T-helper 1 cell treated with Interleukin-12 subunit alpha and Interleukin-12 subunit beta and Interleukin-4 antibody, amounts not matched to agents 30 ng/mL and 1 ng/mL, for 36 hours (primary cell): Measurements from ENCODE around the gene NFKBIE. TPM values are rescaled to one million over a fixed set of nuclear protein-coding genes. Genes with fewer than 3 reads are reported as not detected.

Experiments
- intact Hi-C: fragments of 100-400 bp; cut with micrococcal nuclease; formaldehyde crosslinking; loops from one replicate; pipeline ENCODE4 v1.15.1; 2024
- total RNA-seq: library from RNA; stranded (reverse); gene quantifications from 2 replicates; pipeline ENCODE4 v1.2.3, GENCODE V29; 2022

Gene NFKBIE, protein sequence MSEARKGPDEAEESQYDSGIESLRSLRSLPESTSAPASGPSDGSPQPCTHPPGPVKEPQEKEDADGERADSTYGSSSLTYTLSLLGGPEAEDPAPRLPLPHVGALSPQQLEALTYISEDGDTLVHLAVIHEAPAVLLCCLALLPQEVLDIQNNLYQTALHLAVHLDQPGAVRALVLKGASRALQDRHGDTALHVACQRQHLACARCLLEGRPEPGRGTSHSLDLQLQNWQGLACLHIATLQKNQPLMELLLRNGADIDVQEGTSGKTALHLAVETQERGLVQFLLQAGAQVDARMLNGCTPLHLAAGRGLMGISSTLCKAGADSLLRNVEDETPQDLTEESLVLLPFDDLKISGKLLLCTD
- 32.6 and 39.2 TPM in 2 replicates for total RNA-seq

- intact Hi-C loops, result loop anchor here (1.0 to 10.0 kb wide), 8 partner anchors 8 to 1750 kb away; partner anchors contain the start of genes AARS2, CDC5L, CLIC5 and HSP90AB1
These were observed at the start of gene NFKBIE for GRCh38 chr6:44265007-44265721. TSS of gene NFKBIE (minus strand) at chr6:44265551. CDS start at chr6:44265346, 205 bp downstream.

- intact Hi-C loops, result loop anchor here (10.0 kb wide), 1 partner anchor 540 kb away; the partner anchor contains the start of gene VEGFA
These were observed 49.3 kb upstream of the NFKBIE start for GRCh38 chr6:44314657-44315056.

- intact Hi-C loops, result loop anchor here (1.0 to 10.0 kb wide), 8 partner anchors 25 to 684 kb away; partner anchors contain the start of genes CDC5L, GTPBP2, NFKBIE and VEGFA
These were observed 47.8 kb upstream of the NFKBIE start, which contains the start of gene AARS2 for GRCh38 chr6:44312901-44313788. TSS of gene AARS2 (minus strand) at chr6:44313347. CDS start at chr6:44313323, 24 bp downstream.

DNA sequence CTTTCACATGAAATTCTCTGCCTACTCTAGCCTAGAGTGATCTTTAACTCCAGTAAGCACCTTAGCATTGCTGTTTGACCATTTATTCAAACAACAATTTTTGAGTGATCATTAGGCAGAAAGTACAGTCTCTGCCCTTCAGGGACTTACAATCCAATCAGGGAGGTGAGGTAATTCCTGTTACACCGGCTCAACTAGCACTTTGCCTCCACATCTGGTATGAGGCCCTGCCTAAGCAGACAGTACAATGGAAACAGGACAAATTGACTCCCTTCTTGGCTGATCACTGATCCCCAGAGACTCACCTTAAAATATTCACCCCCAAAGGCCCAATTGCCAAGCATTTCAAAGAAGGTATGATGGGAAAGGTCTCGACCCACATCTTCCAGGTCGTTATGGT lies 46.4 kb upstream of the NFKBIE start:
- intact Hi-C loops, result loop anchor here (10.0 kb wide), 1 partner anchor 537 kb away; the partner anchor contains the start of gene VEGFA

DNA sequence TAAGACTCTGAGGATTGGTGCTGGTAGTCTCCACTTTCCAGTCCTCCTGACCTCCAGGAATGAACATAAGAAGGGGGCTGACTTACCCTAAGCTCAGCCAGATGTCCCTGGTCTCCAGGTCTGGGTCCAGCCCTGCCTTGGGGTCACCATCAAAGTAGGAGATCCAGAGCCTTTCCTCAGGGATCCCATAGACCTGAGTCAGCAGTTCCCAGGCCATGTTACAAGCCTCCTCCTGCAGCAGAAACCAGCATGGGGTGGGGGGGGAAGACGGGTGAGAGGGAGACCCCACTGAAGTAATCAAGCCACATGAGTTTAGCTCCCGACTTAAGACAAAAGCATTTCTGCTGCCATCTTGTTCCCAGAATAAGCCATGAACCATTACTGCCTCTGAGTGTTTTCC lies 46.0 kb upstream of the NFKBIE start:
- intact Hi-C loops, result loop anchor here (10.0 kb wide), 1 partner anchor 537 kb away; the partner anchor contains the start of gene VEGFA

GRCh38 chr6:44310241-44310640 lies 44.9 kb upstream of the NFKBIE start:
- intact Hi-C loops, result loop anchor here (10.0 kb wide), 1 partner anchor 535 kb away; the partner anchor contains the start of gene VEGFA

GRCh38 chr6:44309631-44310030 lies 44.3 kb upstream of the NFKBIE start:
- intact Hi-C loops, result loop anchor here (10.0 kb wide), 1 partner anchor 535 kb away; the partner anchor contains the start of gene VEGFA

GRCh38 chr6:44309092-44309491 lies 43.7 kb upstream of the NFKBIE start:
- intact Hi-C loops, result no loop called here

DNA sequence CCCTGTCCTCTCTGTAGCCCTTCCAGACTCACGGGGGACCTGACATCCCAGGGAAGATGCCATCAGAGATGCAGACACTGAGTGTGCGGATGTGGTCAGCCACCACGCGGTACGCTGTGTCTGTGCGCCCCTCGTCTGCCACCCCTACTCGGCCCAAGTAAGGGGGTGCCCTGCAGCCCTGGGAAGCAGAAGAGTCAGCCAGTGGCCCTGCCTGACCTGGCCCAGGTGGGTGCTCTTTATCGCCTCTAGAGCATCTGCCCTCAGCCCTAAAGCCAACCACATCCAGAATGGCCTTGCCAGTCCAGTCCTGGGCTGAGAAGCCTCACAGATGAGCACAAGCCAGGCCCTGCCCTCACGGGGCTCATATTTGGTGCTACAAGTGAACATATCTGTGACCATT lies 41.9 kb upstream of the NFKBIE start:
- intact Hi-C loops, result no loop called here

DNA sequence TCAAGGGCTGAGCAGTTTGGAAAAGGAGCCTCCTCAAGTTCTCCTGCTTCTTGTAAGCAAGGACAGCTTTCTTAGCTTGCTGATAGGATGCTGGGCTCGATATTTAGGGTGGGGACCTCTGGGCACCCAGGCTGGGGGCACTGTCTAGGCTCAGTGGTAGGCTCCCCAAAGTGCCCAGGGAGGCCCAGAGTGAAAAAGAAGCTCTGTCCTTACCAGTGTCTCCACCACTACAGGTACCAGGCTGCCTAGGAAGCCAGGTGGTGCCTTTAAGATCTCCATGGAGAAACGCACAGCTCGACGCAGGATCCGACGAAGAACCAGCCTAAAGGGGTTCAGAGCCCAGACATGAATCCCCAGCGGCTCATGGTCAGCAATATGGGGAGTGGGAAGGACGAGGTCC lies 41.4 kb upstream of the NFKBIE start:
- intact Hi-C loops, result no loop called here

- intact Hi-C loops, result no loop called here
These were observed 39.9 kb upstream of the NFKBIE start for GRCh38 chr6:44305200-44305725.

GRCh38 chr6:44304282-44305199 lies 39.2 kb upstream of the NFKBIE start:
- intact Hi-C loops, result loop anchor here (1.0 kb wide), 1 partner anchor 36 kb away; no protein-coding TSS in a partner anchor

GRCh38 chr6:44303842-44304241 lies 38.5 kb upstream of the NFKBIE start:
- intact Hi-C loops, result loop anchor here (1.0 kb wide), 1 partner anchor 36 kb away; no protein-coding TSS in a partner anchor

DNA sequence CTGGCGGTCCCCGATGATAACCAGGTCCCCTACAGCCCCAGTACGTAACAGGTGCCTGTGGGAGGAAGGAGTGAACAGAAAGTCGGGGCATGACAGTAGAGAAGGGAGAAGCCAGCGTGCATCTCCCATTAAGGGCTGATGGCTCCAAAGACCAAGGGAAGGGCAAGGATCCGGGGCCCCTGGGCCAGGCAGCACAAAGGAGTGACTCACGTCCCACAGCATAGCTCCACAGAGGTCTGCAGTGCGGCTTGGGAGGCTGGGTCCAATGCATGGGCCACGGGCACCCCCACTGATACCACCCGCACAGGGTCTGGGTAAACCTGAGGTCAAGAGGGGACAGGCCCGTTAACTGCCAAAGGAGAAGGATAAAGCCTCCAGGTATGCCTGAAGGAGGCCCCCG lies 37.5 kb upstream of the NFKBIE start:
- intact Hi-C loops, result no loop called here

DNA sequence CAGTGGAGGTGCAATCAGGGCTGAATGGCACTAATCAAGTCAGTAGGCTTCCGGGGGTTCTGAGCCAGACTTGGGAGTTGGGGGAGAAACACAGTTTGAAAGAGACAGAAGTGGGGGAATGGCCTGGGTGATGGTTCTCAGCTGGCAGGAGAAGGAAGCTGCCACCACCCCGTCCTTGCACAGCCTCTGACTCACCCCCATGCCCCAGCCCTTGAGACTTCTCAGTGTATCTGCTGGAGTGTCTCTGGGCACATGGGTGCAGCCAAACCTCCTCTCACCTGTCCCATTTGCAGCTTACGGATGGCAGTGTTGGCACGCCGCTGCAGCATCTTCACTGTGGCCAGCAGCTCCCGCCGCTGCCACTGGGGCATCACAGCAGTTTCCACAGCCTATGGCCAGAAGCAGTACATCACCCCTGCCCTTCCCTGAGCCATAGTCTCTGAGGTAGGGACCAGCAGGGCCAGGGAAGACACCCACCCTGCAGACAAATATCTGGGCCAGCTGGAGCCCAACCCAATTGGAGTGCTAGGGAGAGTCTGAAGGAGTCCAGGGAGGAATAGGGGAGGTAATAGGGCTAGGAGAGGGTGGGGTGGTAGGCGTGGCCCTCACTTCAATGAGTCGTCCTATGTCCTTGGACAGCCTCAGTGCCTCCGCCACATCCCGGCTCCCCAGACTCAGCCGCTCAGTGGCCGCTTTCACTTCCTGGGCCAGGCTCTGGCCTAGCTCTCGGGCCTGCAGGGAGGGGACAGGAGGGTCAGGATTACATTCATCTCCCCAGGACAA lies 36.6 kb upstream of the NFKBIE start:
- intact Hi-C loops, result no loop called here

DNA sequence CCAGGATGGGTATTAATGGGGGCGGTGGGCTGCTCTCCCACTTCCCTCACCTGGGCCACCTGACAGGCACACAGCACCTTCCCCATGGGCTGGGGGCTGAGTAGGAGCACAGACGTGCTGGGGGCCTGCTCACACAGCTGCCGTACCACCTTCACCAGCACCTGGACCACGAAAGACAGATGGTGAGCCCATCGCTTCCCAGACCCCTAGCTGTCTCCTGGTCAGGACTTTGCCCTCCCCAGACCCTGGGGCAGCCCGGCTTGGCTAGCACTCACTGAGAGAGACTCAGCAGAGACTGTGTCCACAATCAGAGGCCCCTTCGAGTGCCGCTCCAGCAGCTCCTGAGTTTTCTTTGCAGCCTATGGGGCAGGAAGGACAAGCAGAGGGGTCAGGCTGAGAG lies 35.8 kb upstream of the NFKBIE start:
- intact Hi-C loops, result no loop called here

DNA sequence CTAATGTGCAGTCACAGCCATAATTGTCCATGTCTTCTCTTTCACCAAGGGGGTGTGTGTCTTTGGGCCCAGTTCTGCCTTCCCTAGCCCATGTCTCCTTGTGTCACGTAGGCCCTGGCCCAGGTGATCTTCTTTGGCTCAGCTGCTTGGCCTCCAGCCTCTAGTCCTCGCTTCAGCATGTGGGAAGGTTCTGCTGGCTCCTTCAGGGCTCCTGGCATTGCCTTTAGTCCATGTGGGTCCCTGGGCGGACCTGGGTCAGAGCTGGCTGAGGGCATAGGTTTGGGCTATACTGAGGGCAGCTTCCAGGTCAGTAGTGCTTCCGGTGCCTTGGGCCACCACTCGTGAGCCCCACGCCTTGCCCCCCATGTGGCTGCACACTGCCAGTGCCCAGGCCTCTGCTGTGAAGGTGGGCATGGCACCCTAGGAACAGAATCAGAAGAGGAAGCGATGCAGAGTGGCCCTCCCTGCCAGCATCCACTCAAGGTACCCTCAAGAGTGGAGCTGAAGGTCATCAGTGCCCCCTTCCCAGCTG lies 35.0 kb upstream of the NFKBIE start:
- intact Hi-C loops, result no loop called here

GRCh38 chr6:44298864-44299263 lies 33.5 kb upstream of the NFKBIE start:
- intact Hi-C loops, result no loop called here
